Measurements from ENCODE around the gene TIMM22.
"Not testable (repeated sequence)": the region's sequence is repeated elsewhere in the genome, so short reads cannot be mapped to it uniquely, and the experiment has no call there.

TIMM22 gene

DNA sequence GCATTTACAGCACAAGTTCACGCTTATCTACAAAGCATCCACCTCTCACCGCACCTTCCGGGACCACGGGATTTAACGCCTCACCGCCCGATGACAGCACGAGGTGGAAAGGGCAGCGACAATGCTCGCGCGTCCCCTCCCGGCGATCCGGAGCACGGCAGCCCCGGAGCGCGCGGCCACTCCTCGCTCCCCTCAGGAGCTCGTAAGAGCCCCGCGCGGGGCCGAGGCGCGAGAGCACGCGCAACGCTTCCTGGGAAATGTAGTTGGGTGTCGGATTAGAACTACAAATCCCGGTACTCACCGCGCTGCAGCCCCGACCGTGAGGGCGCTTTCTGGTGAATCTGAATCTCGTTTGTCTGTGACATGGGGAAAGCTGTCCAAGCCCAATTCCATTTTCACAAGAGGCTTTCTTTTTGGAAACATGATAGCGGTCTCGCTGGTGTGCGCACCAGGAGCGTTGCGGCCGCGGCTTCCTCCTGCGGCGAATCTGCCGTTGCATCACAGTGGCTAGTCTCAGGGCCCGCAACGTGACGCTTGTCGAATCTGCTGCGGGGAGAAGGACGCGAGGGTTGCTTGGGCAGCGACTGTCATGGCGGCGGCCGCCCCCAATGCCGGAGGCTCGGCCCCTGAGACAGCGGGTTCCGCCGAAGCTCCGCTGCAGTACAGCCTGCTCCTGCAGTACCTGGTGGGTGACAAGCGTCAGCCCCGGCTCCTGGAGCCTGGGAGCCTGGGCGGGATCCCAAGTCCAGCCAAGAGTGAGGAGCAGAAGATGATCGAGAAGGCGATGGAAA is at the start of gene TIMM22:
Gene TIMM22, plus strand, starts transcription at position 576 of the 791 bp plus-strand sequence. Its CDS starts 14 bp downstream, at position 590.
- DNase-seq, result peak; percentile 81

DNA sequence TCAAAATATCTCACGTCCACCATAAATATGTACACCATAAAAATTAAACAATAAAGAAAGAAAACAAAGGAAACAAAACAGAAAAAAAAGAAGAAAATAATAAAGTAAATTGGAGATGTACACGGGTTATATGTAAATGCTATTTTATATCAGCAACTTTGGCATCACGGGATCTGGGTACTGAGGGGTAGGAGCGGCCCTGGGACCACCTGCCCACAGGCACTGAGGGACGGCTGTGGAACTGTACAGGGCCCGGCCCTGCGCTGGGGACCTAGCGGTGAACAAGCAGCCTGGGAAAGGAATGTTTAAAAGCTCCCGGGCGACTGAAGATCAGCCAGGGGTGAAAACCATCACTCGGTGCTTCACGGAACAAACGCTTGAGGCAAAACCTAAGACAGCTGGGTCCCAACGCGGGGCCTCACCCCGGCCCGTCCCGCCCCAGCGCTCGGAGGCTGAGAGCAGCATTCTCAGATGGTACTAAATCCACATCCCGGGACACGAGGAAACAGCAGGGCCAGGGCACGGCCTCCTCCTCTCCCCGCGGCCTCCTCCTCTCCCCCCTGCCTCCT is 48.6 kb upstream of the TIMM22 start:
- DNase-seq, result no peak

DNA sequence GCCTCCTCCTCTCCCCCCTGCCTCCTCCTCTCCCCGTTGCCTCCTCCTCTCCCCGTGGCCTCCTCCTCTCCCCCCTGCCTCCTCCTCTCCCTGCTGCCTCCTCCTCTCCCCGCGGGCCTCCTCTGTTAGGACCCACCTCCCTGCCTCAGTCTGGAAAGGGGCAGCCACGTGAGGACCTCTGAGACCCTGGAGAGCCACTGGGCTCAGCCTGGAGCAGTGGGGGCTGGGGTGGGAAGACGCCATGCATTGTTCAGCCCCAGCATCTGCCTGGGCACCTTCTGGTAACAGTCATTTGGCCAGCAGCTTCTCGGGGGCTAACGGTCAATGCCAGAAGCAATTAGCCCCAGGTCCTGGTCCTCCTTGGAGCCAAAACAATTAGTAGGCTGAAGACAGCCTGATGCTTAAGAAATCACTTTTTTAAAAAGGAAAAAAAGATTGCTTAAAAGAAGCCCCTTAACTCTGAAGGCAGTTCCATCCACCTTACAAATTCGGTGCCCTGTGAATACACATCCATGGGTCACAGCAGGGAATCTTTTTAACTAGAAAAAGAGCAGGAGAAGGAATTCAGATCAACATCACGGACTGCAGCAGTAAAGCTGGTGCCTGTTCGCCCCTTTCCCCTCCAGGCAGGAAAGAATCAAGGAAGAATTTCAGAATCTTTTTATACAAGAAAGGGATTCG is 47.2 kb upstream of the TIMM22 start:
- DNase-seq, result no peak

- DNase-seq, result no peak
These were observed 45.4 kb upstream of the TIMM22 start for GRCh38 chr17:951325-952132.

DNA sequence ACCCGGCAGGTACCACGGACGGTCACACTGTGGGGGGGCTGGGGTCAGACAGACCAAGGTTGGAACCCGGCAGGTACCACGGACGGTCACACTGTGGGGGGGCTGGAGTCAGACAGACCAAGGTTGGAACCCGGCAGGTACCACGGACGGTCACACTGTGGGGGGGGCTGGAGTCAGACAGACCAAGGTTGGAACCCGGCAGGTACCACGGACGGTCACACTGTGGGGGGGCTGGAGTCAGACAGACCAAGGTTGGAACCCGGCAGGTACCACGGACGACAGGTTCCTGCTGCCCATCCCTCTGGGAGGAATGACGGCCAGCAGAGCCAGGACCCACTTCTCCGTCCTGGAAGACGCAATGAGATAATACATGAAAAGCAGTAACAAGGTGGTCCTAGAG is 44.3 kb upstream of the TIMM22 start:
- not testable (repeated sequence) for DNase-seq

DNA sequence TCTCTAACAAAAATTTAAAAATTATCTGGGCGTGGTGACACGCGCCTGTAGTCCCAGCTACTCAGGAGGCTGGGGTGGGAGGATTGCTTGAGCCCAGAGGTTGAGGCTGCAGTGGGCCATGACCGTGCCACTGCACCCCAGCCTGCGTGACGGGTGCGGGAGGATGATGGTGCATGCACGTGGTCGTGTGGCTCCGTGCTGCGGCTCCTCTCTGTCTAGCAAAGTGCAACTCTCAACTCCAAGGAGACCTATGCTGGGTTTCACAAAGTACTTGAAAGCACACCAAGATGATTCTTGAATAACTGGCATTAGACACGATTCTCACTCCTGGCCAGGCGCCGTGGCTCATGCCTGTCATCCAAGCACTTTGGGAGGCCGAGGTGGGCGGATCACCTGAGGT is 43.2 kb upstream of the TIMM22 start:
- no peak for DNase-seq

DNA sequence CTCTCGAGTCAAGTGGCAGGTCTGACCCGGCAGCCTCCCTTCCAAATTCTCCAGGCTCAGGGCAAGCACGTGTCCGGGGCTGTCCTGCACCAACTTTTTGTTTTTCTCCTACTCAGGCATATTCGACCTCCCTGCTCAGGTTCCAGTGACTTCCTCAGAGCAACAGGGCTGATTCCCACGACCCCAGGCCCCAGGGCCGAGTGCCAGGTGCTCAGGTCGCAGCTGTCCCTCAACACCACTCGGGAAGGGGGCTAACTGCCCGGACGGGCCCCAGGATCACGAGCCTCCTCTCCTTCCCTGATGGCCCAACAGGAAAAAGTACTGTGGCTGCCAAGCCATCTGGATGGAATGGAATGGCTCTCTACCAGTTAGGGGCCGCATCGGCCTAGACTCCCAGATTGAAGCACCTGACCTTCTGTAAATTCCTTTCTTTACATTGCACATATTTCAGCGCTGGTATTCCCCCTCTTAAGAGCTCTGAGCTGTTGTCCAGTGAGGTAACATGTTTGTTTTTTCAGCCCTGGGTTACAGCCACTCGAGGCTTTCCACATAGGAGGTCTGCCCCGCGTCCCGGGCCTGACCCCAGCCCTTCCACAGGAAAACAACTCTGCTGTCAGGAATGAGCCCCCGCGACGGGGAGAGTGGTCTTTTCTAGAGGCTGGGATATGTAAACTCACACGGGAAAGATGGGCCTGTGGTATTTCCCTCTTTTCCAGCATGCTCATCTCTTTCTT is 42.3 kb upstream of the TIMM22 start:
- DNase-seq, result no peak

- no peak for DNase-seq
These were observed 40.0 kb upstream of the TIMM22 start for GRCh38 chr17:956905-957304.

GRCh38 chr17:957856-958421 is 39.0 kb upstream of the TIMM22 start:
- DNase-seq, result no peak

- no peak for DNase-seq
These were observed 38.0 kb upstream of the TIMM22 start for GRCh38 chr17:958712-959451.

- no peak for DNase-seq
These were observed 34.8 kb upstream of the TIMM22 start for GRCh38 chr17:962166-962565.

GRCh38 chr17:962670-963069 is 34.3 kb upstream of the TIMM22 start:
- no peak for DNase-seq

- no peak for DNase-seq
These were observed 32.1 kb upstream of the TIMM22 start for GRCh38 chr17:964876-965275.

DNA sequence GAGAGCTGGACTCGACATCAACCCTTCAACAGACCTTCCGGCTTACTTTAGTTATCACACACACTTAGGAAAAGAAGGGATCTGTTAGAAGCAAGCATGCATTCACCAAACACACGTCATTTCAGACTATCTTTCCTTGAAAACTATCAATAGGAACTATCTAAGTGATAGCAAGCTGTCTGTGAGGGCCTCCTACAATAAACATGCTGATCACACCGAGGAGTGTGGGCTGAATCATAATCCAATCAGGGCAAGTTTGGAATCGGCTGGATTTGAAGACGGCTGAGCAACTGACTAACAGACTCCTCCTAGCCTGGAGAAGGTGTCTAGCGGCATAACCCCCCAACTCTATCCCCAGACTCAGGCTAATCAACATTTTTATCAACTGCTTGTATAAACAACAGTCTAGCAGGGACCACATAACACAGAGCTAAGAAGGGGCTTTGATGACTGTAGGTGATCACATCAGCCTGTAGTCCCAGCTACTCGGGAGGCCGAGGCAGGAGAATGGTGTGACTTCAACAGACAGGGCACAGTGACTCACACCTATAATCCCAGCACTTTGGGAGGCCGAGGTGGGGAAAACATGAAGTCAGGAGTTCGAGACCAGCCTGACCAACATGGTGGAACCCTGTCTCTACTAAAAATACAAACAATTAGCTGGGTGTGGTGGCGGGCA is 31.5 kb upstream of the TIMM22 start:
- DNase-seq, result no peak

DNA sequence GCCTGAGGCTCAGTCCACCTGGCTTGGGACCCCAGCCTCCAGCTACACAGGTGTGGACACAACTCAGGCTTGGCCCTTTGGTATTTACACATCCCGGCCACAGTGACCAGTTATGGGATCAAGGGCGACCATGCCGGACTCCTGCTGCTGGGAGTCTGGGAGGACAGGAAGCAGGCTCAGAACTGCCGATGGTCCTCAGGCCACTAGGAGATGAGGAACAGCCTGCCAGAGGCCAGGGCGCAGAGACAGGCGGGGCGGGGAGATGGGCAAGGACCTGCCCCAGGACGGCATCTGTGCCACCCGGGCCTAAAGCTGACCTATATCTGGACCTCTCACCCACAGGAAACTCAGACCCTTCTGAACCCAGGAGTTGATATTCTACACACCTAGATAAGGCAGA is 29.8 kb upstream of the TIMM22 start:
- DNase-seq, result no peak

DNA sequence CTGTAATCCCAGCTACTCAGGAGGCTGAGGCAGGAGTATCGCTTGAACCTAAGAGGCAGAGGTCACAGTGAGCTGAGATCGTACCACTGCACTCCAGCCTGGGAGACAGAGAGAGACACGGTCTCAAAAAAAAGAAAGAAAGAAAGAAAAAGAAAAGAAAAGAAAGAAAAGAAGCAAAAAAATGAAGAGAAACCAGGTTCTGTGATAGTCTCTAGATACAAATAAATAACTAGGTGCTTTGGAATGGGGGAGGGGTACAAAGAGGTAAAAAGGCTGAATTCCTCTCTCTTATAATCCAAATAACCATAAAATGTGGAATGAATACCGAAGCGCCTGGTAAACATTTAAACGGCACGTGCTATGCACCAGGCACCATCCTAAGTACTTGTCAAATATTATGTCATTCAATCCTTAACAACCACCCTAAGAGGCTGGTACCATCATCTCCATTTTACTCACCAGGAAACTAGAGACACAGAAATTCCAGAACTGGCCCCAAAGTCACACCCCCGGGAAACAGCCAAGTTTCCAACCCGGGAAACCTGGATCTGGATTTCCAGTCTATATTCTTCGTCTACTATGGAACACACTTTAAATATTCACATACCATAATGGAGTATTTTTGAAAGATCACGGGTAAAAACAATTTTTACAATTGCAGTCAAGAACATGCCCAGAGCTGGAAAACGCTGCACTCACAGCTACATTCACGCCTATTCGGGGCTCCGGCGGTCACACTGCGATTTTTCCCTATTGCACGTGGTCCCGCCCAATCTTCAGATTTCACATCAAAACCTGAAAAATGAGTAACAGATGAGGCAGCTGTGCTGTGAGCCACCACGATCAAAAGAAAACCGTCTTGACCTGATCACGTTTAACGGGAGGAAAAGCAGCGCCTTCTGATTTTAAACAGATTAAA is 27.9 kb upstream of the TIMM22 start:
- no peak for DNase-seq

- DNase-seq, result no peak
These were observed 27.0 kb upstream of the TIMM22 start for GRCh38 chr17:969811-970355.

DNA sequence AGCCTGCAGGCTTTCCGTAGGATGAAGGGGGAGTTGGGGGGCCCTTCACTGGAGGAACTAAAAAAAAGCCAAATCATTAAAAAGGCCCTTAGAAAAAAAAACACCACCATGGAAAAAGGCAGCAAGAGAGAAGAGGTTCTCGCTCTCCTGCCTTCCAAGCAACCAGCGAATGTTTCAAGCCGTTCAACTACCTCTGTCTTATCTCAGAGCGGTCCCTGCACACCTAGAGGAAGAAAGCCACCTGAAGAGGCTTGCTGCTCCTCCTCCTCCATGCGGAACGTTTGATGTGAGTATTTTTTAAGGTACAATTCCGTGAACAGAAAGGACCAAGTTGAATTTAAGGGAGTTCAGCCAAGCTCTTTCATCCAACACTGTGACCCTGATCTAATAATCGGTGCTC is 26.6 kb upstream of the TIMM22 start:
- no peak for DNase-seq

DNA sequence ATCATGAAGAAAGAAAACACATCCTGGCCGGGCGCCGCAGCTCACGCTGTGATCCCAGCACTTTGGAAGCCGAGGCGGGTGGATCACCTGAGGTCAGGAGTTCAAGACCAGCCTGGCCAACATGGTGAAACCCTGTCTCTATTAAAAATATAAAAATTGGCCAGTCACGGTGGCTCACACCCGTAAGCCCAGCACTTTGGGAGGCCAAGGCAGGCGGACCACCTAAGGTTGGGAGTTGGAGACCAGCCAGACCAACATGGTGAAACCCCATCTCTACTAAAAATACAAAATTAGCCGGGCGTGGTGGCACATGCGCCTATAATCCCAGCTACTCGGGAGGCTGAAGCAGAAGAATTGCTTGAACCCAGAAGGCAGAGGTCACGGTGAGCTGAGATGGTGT is 25.1 kb upstream of the TIMM22 start:
- not testable (repeated sequence) for DNase-seq
